Measurements from ENCODE around the gene MTG2. TPM values are rescaled to one million over a fixed set of nuclear protein-coding genes. Genes with fewer than 3 reads are reported as not detected.

The MTG2 gene
- total and polyA plus RNA-seq, 4 donors: 5.3 to 55.3 (median 29.0) TPM

GRCh38 chr20:62193079-62194025 is 10.5 kb downstream of the MTG2 start:
- intact Hi-C loops (cut with DNase I): no loop called here

GRCh38 chr20:62195075-62195405 is 12.2 kb downstream of the MTG2 start:
- no peak for ATAC-seq (ENCODE audit: low FRiP score)
- intact Hi-C loops (cut with DNase I): no loop called here
- DNase-seq: peak in 1 of 2 donors; percentile 9
- no peaks in the 10 kb centered on the region for H3K27me3 ChIP-seq (ENCODE audit: control insufficient read depth in 1 of 2, insufficient read depth in 2 of 2, low read length in 1 of 2)
- H3K4me3 ChIP-seq (ENCODE audit: low read length in 2 of 2): no peak overlapping the region
- peaks cover 0 to 4% of the 10 kb centered on the region in 2 donors for H3K36me3 ChIP-seq (ENCODE audit: control insufficient read depth in 1 of 2, insufficient read depth in 2 of 2, low read length in 1 of 2)
- H3K9me3 ChIP-seq (ENCODE audit: control insufficient read depth, low read length): no peaks in the 10 kb centered on the region
- H3K4me1 ChIP-seq (ENCODE audit: control insufficient read depth in 1 of 2, insufficient read depth in 2 of 2, low read length in 2 of 2): no peaks in the 10 kb centered on the region
- H3K27ac ChIP-seq (ENCODE audit: low read depth in 1 of 2, low read length in 2 of 2): no peak overlapping the region
- WGBS, 2 donors: 71 to 72% methylated on average over 8 of the region's 8 CpGs

More at GRCh38 chr20:62193079-62194025, 10.5 kb downstream of the MTG2 start:
- Histone ChIP-seq H3K36me3 (ENCODE audit: control insufficient read depth in 1 of 2, insufficient read depth in 2 of 2, low read length in 1 of 2) (peaks cover 0 to 2% of the 10 kb centered on the region in 2 donors), H3K4me3 (ENCODE audit: low read length in 2 of 2) (no peak overlapping the region), H3K9me3 (ENCODE audit: control insufficient read depth, low read length) (no peaks in the 10 kb centered on the region), H3K4me1 (ENCODE audit: control insufficient read depth in 1 of 2, insufficient read depth in 2 of 2, low read length in 2 of 2) (no peaks in the 10 kb centered on the region), H3K27me3 (ENCODE audit: control insufficient read depth in 1 of 2, insufficient read depth in 2 of 2, low read length in 1 of 2) (no peaks in the 10 kb centered on the region), H3K27ac (ENCODE audit: low read depth in 1 of 2, low read length in 2 of 2) (no peak overlapping the region)
- DNase-seq (peak; percentile 19 to 54), ATAC-seq (ENCODE audit: low FRiP score) (no peak)
- WGBS, 2 donors: 86 to 87% methylated on average over 29 of the region's 29 CpGs

- Histone ChIP-seq H3K4me1 (ENCODE audit: control insufficient read depth in 1 of 2, insufficient read depth in 2 of 2, low read length in 2 of 2) (no peaks in the 10 kb centered on the region), H3K36me3 (ENCODE audit: control insufficient read depth in 1 of 2, insufficient read depth in 2 of 2, low read length in 1 of 2) (peaks cover 0 to 4% of the 10 kb centered on the region in 2 donors), H3K27me3 (ENCODE audit: control insufficient read depth in 1 of 2, insufficient read depth in 2 of 2, low read length in 1 of 2) (no peaks in the 10 kb centered on the region), H3K9me3 (ENCODE audit: control insufficient read depth, low read length) (no peaks in the 10 kb centered on the region), H3K4me3 (ENCODE audit: low read length in 2 of 2) (no peak overlapping the region), H3K27ac (ENCODE audit: low read depth in 1 of 2, low read length in 2 of 2) (no peak overlapping the region)
- DNase-seq (peak; percentile 21 to 55), ATAC-seq (ENCODE audit: low FRiP score) (no peak)
- intact Hi-C loops (cut with DNase I): no loop called here
- WGBS, 2 donors: 91 to 94% methylated on average over 10 of the region's 10 CpGs
Observed at GRCh38 chr20:62195736-62196135, 12.9 kb downstream of the MTG2 start.

GRCh38 chr20:62196286-62196685 is 13.5 kb downstream of the MTG2 start:
- WGBS, 2 donors: 90 to 93% methylated on average over 10 of the region's 10 CpGs
- Histone ChIP-seq H3K27me3 (ENCODE audit: control insufficient read depth in 1 of 2, insufficient read depth in 2 of 2, low read length in 1 of 2) (no peaks in the 10 kb centered on the region), H3K9me3 (ENCODE audit: control insufficient read depth, low read length) (no peaks in the 10 kb centered on the region), H3K27ac (ENCODE audit: low read depth in 1 of 2, low read length in 2 of 2) (no peak overlapping the region), H3K36me3 (ENCODE audit: control insufficient read depth in 1 of 2, insufficient read depth in 2 of 2, low read length in 1 of 2) (peaks cover 0 to 7% of the 10 kb centered on the region in 2 donors), H3K4me3 (ENCODE audit: low read length in 2 of 2) (no peak overlapping the region), H3K4me1 (ENCODE audit: control insufficient read depth in 1 of 2, insufficient read depth in 2 of 2, low read length in 2 of 2) (no peaks in the 10 kb centered on the region)
- ATAC-seq (ENCODE audit: low FRiP score): no peak
- peak; percentile 9 to 16 for DNase-seq
- intact Hi-C loops (cut with DNase I): no loop called here

GRCh38 chr20:62197311-62197710 is 14.5 kb downstream of the MTG2 start:
- ATAC-seq (ENCODE audit: low FRiP score): no peak
- no peak overlapping the region for H3K4me3 ChIP-seq (ENCODE audit: low read length in 2 of 2)
- H3K9me3 ChIP-seq (ENCODE audit: control insufficient read depth, low read length): no peaks in the 10 kb centered on the region
- intact Hi-C loops (cut with DNase I): no loop called here
- H3K27me3 ChIP-seq (ENCODE audit: control insufficient read depth in 1 of 2, insufficient read depth in 2 of 2, low read length in 1 of 2): no peaks in the 10 kb centered on the region
- peak; percentile 20 to 43 for DNase-seq
- 84 to 94% methylated on average over 9 of the region's 9 CpGs for WGBS, 2 donors
- no peak overlapping the region for H3K27ac ChIP-seq (ENCODE audit: low read depth in 1 of 2, low read length in 2 of 2)
- peaks cover 0 to 8% of the 10 kb centered on the region in 2 donors for H3K36me3 ChIP-seq (ENCODE audit: control insufficient read depth in 1 of 2, insufficient read depth in 2 of 2, low read length in 1 of 2)
- H3K4me1 ChIP-seq (ENCODE audit: control insufficient read depth in 1 of 2, insufficient read depth in 2 of 2, low read length in 2 of 2): no peaks in the 10 kb centered on the region

GRCh38 chr20:62197801-62198200 is 15.0 kb downstream of the MTG2 start:
- Histone ChIP-seq H3K36me3 (ENCODE audit: control insufficient read depth in 1 of 2, insufficient read depth in 2 of 2, low read length in 1 of 2) (peaks cover 0 to 8% of the 10 kb centered on the region in 2 donors), H3K9me3 (ENCODE audit: control insufficient read depth, low read length) (no peaks in the 10 kb centered on the region), H3K27me3 (ENCODE audit: control insufficient read depth in 1 of 2, insufficient read depth in 2 of 2, low read length in 1 of 2) (no peaks in the 10 kb centered on the region), H3K27ac (ENCODE audit: low read depth in 1 of 2, low read length in 2 of 2) (no peak overlapping the region), H3K4me3 (ENCODE audit: low read length in 2 of 2) (no peak overlapping the region), H3K4me1 (ENCODE audit: control insufficient read depth in 1 of 2, insufficient read depth in 2 of 2, low read length in 2 of 2) (no peaks in the 10 kb centered on the region)
- WGBS, 2 donors: 92 to 94% methylated on average over 18 of the region's 18 CpGs
- intact Hi-C loops (cut with DNase I): no loop called here
- no peak for ATAC-seq (ENCODE audit: low FRiP score)
- peak; percentile 38 to 67 for DNase-seq

- Histone ChIP-seq H3K27ac (ENCODE audit: low read depth in 1 of 2, low read length in 2 of 2) (no peak overlapping the region), H3K9me3 (ENCODE audit: control insufficient read depth, low read length) (no peaks in the 10 kb centered on the region), H3K27me3 (ENCODE audit: control insufficient read depth in 1 of 2, insufficient read depth in 2 of 2, low read length in 1 of 2) (no peaks in the 10 kb centered on the region), H3K4me3 (ENCODE audit: low read length in 2 of 2) (no peak overlapping the region), H3K4me1 (ENCODE audit: control insufficient read depth in 1 of 2, insufficient read depth in 2 of 2, low read length in 2 of 2) (no peaks in the 10 kb centered on the region), H3K36me3 (ENCODE audit: control insufficient read depth in 1 of 2, insufficient read depth in 2 of 2, low read length in 1 of 2) (peaks cover 0 to 8% of the 10 kb centered on the region in 2 donors)
- WGBS, 2 donors: 95 to 96% methylated on average over 17 of the region's 17 CpGs
- DNase-seq (peak; percentile 38 to 51), ATAC-seq (ENCODE audit: low FRiP score) (no peak)
- intact Hi-C loops (cut with DNase I): no loop called here
Observed at GRCh38 chr20:62198496-62198895, 15.7 kb downstream of the MTG2 start.

GRCh38 chr20:62198931-62199330 is 16.1 kb downstream of the MTG2 start:
- H3K4me1 ChIP-seq (ENCODE audit: control insufficient read depth in 1 of 2, insufficient read depth in 2 of 2, low read length in 2 of 2): no peaks in the 10 kb centered on the region
- no peaks in the 10 kb centered on the region for H3K9me3 ChIP-seq (ENCODE audit: control insufficient read depth, low read length)
- peak; percentile 38 to 65 for DNase-seq
- H3K27ac ChIP-seq (ENCODE audit: low read depth in 1 of 2, low read length in 2 of 2): no peak overlapping the region
- ATAC-seq (ENCODE audit: low FRiP score): no peak
- H3K36me3 ChIP-seq (ENCODE audit: control insufficient read depth in 1 of 2, insufficient read depth in 2 of 2, low read length in 1 of 2): peaks cover 0 to 8% of the 10 kb centered on the region in 2 donors
- 97% methylated on average over 16 to 18 of the region's 18 CpGs for WGBS, 2 donors
- intact Hi-C loops (cut with DNase I): no loop called here
- no peak overlapping the region for H3K4me3 ChIP-seq (ENCODE audit: low read length in 2 of 2)
- no peaks in the 10 kb centered on the region for H3K27me3 ChIP-seq (ENCODE audit: control insufficient read depth in 1 of 2, insufficient read depth in 2 of 2, low read length in 1 of 2)
